Measurements from ENCODE around the gene ACBD4. TPM values are rescaled to one million over a fixed set of nuclear protein-coding genes. Genes with fewer than 3 reads are reported as not detected.

ACBD4 gene
- total RNA-seq, 1 donor from 2014 or later: 3.9 TPM

- peak overlapping the region; percentile 7 for H3K27ac Mint-ChIP-seq (ENCODE audit: unreplicated experiment)
- Histone ChIP-seq H3K36me3 (ENCODE audit: insufficient read depth, low read length) (no peaks in the 10 kb centered on the region), H3K9ac (ENCODE audit: low read length) (no peak overlapping the region), H2AFZ (ENCODE audit: low read depth, low read length) (no peak overlapping the region), H3K9me3 (ENCODE audit: insufficient read depth, low read depth, low read length) (no peaks in the 10 kb centered on the region), H3K27ac (ENCODE audit: low read depth, low read length) (no peak overlapping the region), H3K4me1 (ENCODE audit: insufficient read depth, low read length) (peaks cover 42% of the 10 kb centered on the region), H3K4me3 (ENCODE audit: insufficient read depth, low read depth, low read length) (no peak overlapping the region), H3K4me2 (ENCODE audit: low read length) (peak overlapping the region; percentile 17), H4K20me1 (ENCODE audit: insufficient read depth, low read length) (peaks cover 12% of the 10 kb centered on the region), H3K27me3 (ENCODE audit: insufficient read depth, low read length) (no peaks in the 10 kb centered on the region), H3K79me2 (ENCODE audit: insufficient read depth, low read length) (peaks cover 57% of the 10 kb centered on the region)
- peaks cover 29% of the 10 kb centered on the region for H3K4me1 Mint-ChIP-seq (ENCODE audit: low read depth, unreplicated experiment)
- H3K36me3 Mint-ChIP-seq (ENCODE audit: low read depth, unreplicated experiment): peaks cover 2% of the 10 kb centered on the region
- no peak for TF ChIP-seq EZH2 (IDR thresholded peaks at IDR 0.05; ENCODE audit: insufficient read depth, low read length)
- no peak for TF ChIP-seq CTCF (IDR thresholded peaks at IDR 0.05; ENCODE audit: insufficient read depth, low read depth, low read length)
- peak overlapping the region; percentile 81 for H3K4me3 Mint-ChIP-seq (ENCODE audit: unreplicated experiment)
- H3K9me3 Mint-ChIP-seq (ENCODE audit: unreplicated experiment): no peaks in the 10 kb centered on the region
- FAIRE-seq (no peak), DNase-seq (ENCODE audit: low read depth) (no peak)
- no peaks in the 10 kb centered on the region for H3K27me3 Mint-ChIP-seq (ENCODE audit: low read depth, unreplicated experiment)
Observed at GRCh38 chr17:45129940-45130680, 5.4 kb upstream of the ACBD4 start.

- peaks cover 12% of the 10 kb centered on the region for H4K20me1 ChIP-seq (ENCODE audit: insufficient read depth, low read length)
- peak overlapping the region; percentile 58 for H2AFZ ChIP-seq (ENCODE audit: low read depth, low read length)
- Mint-ChIP-seq H3K27me3 (ENCODE audit: low read depth, unreplicated experiment) (no peaks in the 10 kb centered on the region), H3K4me1 (ENCODE audit: low read depth, unreplicated experiment) (peaks cover 27% of the 10 kb centered on the region), H3K4me3 (ENCODE audit: unreplicated experiment) (peak overlapping the region; percentile 81), H3K36me3 (ENCODE audit: low read depth, unreplicated experiment) (no peaks in the 10 kb centered on the region), H3K9me3 (ENCODE audit: unreplicated experiment) (no peaks in the 10 kb centered on the region), H3K27ac (ENCODE audit: unreplicated experiment) (peak overlapping the region; percentile 84)
- H3K79me2 ChIP-seq (ENCODE audit: insufficient read depth, low read length): peaks cover 50% of the 10 kb centered on the region
- DNase-seq (ENCODE audit: low read depth) (no peak), FAIRE-seq (no peak)
- no peaks in the 10 kb centered on the region for H3K36me3 ChIP-seq (ENCODE audit: insufficient read depth, low read length)
- H3K27ac ChIP-seq (ENCODE audit: low read depth, low read length): no peak overlapping the region
- TF ChIP-seq EZH2 (IDR thresholded peaks at IDR 0.05; ENCODE audit: insufficient read depth, low read length) (no peak), CTCF (IDR thresholded peaks at IDR 0.05; ENCODE audit: insufficient read depth, low read depth, low read length) (no peak)
- peak overlapping the region; percentile 73 for H3K4me3 ChIP-seq (ENCODE audit: insufficient read depth, low read depth, low read length)
- H3K4me1 ChIP-seq (ENCODE audit: insufficient read depth, low read length): peaks cover 42% of the 10 kb centered on the region
- H3K27me3 ChIP-seq (ENCODE audit: insufficient read depth, low read length): no peaks in the 10 kb centered on the region
- H3K9me3 ChIP-seq (ENCODE audit: insufficient read depth, low read depth, low read length): no peaks in the 10 kb centered on the region
- H3K9ac ChIP-seq (ENCODE audit: low read length): peak overlapping the region; percentile 80
- peak overlapping the region; percentile 98 for H3K4me2 ChIP-seq (ENCODE audit: low read length)
Observed at GRCh38 chr17:45130681-45131615, 4.5 kb upstream of the ACBD4 start.
